GM19240 (cell line): ENCODE data around the gene NET1.

ENCODE experiments used
- DNase-seq: peaks from one replicate; pipeline ENCODE4 v3.0.0; 2011; ENCODE audit warnings: low spot score; ENCODE audit not compliant: insufficient read length

Gene NET1

DNA sequence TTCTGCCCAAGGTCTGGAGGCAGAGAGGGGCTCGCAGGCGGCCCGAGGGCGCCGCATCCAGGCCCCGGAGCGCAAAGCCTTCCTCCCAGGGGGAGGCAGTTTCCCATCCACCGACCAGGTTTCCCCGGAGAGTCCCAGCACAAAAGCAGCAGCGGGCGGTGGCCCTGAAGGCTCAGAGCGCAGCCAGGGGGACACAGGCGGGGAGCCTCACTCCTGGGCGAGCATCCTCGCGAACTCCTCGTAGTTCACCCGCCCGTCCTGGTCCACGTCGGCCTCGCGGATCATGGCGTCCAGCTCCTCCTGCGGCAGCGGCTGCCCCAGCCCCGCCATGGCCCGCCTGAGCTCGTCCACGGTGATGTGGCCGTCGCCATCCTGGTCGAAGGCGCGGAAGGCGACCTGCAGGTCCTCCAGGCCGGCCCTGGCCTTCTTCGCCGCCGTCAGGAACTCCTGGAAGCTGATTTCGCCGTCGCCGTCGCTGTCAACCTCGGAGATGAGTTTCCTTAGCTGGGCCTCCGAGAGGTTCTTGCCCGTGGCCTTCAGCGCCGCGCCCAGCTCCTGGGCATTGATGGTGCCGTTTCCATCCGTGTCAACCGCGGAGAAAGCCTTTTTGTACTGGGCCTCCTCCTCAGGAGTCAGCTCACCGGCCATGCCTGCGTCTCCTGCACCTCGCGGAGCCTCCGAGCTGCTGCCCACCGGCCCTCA lies 86.6 kb downstream of the NET1 start:
- no peak for DNase-seq

DNA sequence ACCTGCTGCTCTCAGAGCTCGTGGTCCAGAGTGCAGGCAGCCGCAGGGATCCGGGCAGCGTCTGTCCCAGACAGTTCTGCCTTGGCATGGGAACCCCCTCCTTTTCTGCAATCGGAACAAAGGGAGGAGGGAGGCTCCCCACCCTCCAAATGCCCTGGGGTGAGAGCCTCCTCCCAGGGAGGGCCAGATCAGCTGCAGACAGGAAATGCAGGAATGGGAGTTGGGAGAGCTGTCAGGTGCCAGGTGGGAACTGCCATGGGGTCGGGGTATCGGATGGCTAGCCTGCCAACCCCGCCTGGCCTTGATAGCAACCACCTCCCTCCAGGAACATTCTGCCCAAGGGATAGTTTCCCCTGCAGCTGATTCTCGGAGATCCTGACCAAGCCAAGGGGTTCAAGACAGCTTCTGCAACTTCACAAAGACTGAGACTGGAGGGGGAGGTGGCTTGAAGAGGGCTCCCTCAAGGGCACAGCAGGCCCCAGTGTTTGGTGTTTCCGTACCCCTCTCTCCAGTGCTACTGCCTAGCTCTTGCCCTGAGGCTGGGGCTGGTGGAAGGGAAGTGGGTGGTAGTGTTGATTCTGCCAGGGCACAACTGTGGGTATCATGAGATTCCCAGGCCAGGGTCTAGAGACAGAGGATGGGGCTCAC lies 87.3 kb downstream of the NET1 start, which contains the start of gene CALML5:
Gene CALML5, minus strand, starts transcription at position 78 of the 648 bp plus-strand sequence. CDS start 132 bp downstream, outside the sequence.
- DNase-seq, result no peak

DNA sequence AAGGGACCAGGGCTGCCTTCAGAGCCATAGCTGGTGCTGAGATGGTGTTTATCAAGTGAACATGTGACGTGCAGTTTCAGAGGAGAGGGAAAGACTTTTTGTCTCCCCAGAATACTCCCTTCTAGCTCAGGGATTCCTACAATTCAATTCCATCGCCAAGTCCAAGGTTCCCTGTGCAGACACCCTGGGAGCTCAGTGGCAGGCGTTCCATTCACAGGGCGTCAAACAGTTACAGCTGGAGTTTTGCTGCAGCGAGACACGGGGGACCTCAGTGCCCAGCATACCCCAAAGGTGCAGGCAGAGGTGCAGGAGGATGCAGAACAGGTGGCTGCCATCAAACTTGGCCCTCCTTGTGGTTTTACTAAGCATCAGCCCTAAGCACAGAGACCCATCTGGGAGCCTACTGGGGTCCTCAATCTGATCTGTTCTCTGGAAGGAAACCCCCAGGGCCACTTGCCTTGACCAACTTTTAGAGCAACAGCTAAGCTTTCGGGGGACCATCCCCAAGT lies 87.9 kb downstream of the NET1 start:
- no peak for DNase-seq

DNA sequence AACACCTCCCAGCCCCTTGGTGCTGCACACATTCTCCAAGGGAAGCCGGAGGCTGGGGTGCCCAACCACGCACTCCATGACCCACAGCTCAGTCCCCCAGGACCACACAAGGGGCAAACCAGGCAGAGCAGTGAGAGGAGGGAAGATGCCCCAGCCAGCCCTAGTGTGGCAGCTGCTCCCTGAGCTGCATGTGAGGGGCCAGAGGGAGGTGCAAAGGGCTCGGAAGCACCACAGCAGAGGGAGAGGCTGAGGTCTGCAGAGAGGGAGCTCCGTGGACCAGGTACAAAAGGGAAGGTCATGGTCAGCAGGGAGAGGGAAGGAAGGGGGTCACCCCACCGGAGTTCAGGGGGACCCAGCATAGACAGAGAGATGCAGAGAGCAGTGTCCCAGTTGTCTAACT lies 88.6 kb downstream of the NET1 start:
- no peak for DNase-seq

DNA sequence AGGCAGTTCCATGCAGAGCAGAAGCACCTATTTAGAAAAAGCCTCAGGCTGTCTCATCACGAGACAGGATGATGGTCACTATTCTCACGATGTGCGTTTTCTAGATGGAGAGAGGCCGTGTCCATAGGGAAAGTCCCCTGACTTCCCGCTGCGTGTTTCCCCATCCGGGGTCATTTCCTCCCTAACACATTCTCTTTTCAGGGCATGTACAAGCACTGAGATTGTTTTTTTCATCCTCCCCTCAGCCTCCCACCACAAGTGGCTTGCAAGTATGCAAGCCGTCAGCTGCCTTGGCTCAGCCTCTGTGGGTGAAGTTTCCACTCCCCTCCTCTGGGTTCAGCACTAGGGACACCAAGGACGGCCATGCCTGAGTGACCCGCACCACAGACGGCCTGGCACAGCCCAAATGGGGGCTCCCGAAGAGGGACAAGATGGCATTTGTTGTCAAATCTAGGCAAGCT lies 89.7 kb downstream of the NET1 start:
- no peak for DNase-seq

DNA sequence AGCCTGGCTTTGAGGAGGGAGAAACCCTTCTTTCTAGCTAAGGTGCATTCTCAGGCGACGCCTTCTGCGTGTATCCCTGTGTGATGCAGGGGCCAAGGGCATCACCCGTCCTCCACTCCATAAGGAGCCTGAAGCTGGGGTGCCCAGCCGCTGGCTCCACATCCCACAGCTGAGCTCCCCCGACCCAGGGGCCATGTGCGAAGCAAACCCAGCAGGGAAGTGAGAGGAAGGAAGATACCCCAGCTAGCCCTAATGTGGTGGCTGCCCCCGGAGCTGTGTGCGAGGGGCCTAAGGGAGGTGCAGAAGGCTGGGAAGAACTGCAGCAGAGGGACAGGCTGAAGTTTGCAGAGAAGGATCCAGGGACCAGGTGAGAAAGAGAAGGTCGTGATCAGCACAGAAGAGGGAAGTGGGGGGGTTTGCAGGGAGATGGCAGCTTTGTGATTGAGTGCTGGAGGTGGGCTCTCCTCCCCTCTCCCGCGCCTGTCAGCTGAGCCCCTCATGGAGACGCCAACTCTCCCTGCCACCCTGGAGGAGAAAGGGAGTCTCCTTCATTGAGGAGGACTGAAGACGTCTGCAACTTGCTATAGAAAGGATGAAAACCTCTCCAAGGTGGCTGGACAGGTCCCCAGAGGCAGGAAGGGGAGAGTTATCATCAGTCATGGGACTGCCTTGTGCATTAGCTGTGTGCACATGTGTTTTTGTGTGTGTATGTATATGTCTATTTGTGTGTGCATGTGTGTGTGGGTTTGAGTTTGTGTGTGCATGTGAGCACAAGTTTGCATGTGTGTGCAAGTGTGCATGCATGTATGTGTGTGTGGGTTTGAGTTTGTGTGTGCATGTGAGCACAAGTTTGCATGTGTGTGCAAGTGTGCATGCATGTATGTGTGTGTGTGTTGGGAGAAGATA lies 90.5 kb downstream of the NET1 start:
- no peak for DNase-seq

DNA sequence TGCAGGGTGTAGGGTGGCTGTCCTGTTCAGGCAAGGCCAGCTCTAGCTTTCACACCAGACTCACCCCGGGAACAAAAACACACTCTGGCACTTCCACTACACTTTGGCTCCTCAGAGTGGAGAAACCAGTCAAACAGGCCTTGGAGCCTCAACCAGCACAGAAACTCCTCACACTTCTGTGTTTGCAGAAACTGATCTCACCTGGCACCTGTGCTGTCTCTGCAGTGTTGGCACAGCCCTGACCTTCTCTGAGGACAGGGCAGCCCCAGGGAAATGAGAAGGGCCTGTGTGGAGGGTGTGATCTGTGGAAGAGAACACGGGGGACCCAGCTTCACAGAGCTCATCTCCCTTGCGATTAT lies 91.1 kb downstream of the NET1 start:
- no peak for DNase-seq

DNA sequence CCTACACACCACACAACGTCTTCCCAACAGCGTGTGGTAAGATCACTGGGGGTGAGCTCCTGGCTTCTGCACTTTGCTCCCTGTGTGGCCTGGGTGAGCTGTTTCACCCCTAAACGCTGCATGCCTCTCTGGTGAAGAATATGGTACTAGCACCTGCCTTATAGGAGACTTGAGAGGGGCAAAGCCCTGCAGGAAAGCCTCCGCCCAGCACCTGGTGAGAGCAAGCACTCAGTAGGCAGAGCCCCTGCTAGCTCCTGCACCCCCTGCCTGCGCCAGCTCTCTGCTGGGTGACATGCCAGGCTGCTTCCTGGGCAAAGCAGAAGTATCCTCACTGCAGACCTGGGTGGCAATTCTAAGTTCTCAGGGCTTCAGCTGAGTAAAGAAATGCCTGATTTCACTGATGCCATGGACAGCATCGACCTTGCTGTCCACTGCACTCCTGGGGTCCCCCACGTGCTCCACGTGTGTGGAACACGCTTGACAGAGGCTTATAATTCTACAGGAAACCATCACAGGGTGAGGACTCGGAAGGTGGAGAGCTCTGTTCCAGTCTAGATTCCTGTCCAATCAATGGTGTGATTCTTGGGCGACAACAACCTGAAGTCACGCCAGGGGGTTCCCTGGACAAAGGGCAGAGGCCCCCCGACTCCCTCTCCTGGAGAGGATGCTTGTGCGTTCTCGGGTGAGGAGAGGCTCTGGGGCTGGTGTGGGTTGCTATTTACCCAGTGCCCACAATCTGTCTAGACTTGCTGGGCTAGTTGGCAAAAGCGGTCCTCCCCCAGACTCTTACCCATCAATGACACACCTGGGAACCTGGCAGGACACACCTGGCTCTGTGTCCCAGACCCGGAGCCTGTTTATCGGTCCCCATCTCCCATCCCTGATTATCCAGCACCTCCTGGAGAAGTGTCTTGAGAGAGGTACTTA lies 92.1 kb downstream of the NET1 start:
- DNase-seq, result no peak

DNA sequence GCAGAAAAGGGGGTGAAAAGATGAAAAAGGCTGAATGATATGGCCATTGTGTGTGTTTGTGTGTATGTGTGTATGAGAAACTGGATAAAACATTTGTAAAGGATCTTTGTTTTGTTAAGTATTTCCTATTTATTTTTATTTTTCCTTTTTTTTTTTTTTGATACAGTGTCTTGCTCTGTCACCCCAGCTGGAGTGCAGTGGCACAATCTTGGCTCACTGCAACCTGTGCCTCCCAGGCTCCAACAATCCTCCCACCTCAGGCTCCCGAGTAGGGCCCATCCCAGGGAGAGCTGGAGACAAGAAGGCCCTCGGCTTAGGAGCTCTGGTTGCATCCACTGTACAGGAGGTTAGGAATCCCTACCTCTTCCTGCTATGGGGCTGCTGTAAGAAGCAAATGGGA lies 93.9 kb downstream of the NET1 start:
- DNase-seq, result no peak

DNA sequence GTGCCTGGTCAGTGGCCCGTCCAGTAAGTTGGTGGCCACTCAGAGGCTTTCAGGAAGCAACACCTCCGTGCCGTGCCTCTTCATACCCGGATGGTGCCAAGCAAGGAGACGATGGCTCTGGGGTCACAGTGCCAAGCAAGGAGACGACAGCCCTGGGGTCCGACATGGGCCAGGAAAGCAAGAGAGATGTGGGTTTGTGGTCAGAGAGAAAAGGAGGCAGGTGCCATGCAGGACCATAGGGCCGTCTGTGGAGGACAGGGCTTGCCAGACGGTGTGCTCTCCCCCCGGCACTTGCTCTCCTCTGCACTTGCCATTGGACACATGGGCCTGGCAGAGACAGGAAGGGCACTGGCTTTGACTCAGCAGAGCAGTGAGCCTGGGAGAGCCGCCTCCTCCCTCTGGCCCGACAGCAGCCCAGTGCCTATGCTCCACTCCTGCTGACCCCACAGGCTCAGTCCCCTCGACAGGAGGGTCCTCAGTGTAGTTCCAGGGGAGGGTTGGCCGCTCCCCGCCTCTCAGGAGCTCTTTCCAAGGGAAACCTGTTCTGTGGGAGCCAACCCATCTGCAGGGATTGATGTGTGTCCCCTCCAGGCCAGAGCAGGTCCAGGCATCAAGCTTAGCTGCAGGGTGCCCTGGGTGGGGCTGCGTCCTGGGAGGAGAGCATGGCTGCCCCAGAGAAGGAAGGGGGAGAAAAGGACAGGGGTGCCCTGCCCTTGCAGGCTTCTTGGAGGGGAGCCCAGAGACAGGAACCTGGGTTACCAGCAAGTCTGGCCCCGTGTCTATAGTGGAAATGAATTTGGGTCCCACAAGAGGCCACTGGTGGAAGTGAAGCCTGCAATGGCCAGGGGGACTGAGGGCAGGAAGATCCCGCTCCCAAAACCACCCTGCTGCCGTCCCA lies 94.6 kb downstream of the NET1 start:
- no peak for DNase-seq

DNA sequence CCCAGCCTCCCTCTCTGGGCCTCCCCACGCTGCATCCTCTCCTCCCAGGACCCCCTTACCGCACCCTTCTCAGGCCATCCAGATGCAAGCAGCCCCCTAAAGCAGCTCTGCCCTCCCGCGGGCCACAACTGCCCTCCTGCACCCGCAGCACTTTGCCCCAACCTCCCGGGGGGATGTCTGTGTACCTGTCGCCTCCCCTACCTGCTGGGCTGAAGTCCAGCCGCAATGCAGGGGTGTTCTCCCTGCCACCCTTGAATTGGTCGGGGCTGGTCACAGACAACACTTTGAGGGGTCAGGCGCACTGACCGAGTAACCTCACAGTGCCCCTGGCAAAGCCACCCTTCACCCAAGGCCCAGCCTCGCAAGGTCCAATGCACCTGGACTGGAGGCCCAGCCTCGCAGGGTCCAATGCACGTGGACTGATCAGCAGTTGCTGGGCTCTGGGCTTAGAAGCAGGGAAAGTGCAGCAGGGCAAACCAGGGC lies 95.3 kb downstream of the NET1 start:
- no peak for DNase-seq

DNA sequence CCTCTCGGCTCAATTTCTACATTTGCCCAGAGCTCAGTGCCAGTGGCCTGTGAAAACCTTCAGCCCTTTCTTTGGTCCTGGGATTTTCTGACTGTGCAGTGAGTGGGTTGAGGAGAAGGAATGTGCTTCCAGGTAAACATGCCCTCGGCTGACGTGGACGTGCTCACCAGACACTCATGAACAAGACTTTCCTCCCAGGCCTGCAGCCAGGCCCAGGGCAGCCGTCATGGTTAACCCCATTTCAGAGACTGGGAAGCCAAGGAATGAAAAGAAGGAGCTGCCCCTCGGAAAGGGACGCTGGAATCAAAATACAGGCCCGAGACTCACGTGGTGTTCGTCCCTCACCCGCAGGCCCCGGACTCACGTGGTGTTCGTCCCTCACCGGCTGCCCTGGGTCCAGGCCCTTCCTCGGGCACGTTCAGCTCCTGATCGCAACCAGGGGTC lies 95.8 kb downstream of the NET1 start:
- no peak for DNase-seq
